Skin of body (tissue), 3 donors: ENCODE data around the gene ST3GAL5. TPM values are rescaled to one million over a fixed set of nuclear protein-coding genes. Genes with fewer than 3 reads are reported as not detected.

Experiments
- DNase-seq: peaks from one replicate; lab custom pipeline; 2025; lab: John Stamatoyannopoulos, UW
- small RNA-seq: library from RNA; depleted of rRNA; stranded (forward); fragments of <200 nt; gene quantifications from one replicate; pipeline ENCODE3, GENCODE V24; 2014; ENCODE audit warnings: low replicate concordance
- total RNA-seq: library from RNA; depleted of rRNA; stranded (reverse); fragments of >200 nt; gene quantifications from one replicate; pipeline ENCODE4 v1.2.3, GENCODE V29; 2014

The ST3GAL5 gene
- total RNA-seq, 1 donor from 2014 or later = 23.3 TPM

GRCh38 chr2:85791704-85792565 lies 96.9 kb downstream of the ST3GAL5 start:
- no peak for DNase-seq

DNA sequence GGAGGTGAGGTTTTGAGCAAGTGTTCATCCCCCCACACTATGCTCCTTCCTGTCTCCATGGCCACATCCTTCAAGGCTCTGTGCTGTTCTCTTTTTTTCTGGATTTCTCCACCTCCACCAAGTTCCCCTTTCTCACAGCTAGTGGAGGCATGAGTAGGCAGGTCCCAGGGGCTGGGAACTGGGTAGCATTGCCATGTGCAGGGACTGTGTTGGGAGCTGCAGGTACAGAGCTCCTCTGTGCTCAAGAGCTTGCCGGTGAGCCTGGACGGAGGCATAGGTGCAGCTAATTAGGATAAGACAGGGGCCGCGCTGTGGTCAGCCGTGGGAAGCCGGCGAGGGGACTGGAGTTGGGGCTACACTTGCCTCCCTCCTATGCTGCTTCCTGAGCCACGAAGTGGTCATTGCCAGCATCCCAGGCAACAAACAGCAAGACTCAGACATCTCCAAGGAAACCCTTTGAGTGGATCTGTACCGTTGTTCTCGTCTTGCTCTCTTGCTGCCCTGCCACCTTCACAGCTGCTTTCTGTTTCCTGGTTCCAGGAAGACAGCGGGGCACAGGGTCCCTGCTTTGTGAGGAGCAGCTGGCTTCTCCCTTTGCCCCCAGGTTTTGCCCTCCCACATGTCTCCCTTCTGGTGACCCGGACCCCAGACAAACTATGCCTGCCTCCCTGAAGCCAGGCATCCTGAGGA lies 98.1 kb downstream of the ST3GAL5 start:
- no peak for DNase-seq

GRCh38 chr2:85790032-85790431 lies 98.8 kb downstream of the ST3GAL5 start:
- DNase-seq = no peak

DNA sequence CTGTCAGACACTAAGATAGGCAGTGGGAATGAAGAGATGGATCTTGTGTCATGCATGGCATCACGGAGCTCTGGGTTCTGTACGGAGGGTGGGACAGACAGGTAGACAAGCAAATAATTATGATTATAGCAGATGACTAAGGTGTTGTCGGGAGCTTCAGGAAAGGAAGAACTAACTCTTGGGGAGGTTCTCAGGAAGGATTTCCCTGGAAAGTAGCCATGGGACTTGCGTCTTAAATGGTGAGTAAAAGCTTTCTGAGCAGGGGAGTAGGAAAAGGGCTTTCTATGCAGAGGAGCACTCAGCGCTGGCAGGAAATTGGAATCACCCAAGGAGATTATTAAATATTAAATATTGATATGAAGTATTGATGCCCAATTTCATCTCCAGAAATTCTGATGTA lies 99.5 kb downstream of the ST3GAL5 start:
- no peak for DNase-seq

DNA sequence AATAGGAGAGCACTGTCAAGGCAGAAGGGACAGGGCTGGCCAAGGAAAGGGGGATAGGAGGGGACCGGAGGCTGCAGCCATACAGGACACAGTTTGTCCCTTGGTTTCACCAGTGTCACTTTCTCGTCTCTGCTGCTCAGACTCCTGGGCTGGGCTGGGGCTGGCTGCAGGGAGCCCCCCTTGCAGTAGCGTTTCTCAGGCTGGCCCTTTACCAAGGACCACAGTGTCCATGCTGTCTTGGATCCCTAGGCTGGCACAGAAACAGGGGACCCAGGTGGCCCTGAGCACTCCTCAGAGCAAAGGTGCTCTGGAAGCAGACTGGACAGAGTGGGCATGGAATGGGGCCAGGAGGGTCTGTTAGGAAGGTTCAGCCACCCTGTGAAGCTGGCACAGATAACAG lies 100.2 kb downstream of the ST3GAL5 start:
- no peak for DNase-seq

GRCh38 chr2:85787981-85788340 lies 100.8 kb downstream of the ST3GAL5 start:
- DNase-seq = no peak

GRCh38 chr2:85787282-85787980 lies 101.4 kb downstream of the ST3GAL5 start:
- DNase-seq = no peak

Small RNA genes lying within 50 kb of the gene (small RNA-seq; reads per million reads assigned to genes)
- not detected for gene RN7SKP83

Other genes starting within 250 kb of the ST3GAL5 start
- gene SFTPB, start 220.8 kb downstream of the ST3GAL5 start, total RNA-seq = not detected
- gene GNLY, start 194.6 kb downstream of the ST3GAL5 start, total RNA-seq = not detected
- 5.2 TPM for gene ATOH8, start 135.0 kb downstream of the ST3GAL5 start, total RNA-seq
- 11.3 TPM for gene POLR1A, start 216.9 kb upstream of the ST3GAL5 start, total RNA-seq
- 131 TPM for gene PTCD3, start 217.2 kb upstream of the ST3GAL5 start, total RNA-seq